HK-2 (cell line): Measurements from ENCODE around the gene TGFBR1.
"Not testable (repeated sequence)": the region's sequence is repeated elsewhere in the genome, so short reads cannot be mapped to it uniquely, and the experiment has no call there.

Source experiments
- DNase-seq: peaks from one replicate; pipeline ENCODE4 v3.0.0-alpha.2; 2018; ENCODE audit not compliant: unreplicated experiment

The TGFBR1 gene

GRCh38 chr9:99189186-99189585 is 84.3 kb downstream of the TGFBR1 start:
- no peak for DNase-seq

GRCh38 chr9:99189887-99190596 is 85.1 kb downstream of the TGFBR1 start:
- DNase-seq: no peak

- no peak for DNase-seq
Observed at GRCh38 chr9:99190597-99191283, 85.8 kb downstream of the TGFBR1 start.

- no peak for DNase-seq
Observed at GRCh38 chr9:99192786-99193465, 88.0 kb downstream of the TGFBR1 start.

- DNase-seq: no peak
Observed at GRCh38 chr9:99193466-99193821, 88.5 kb downstream of the TGFBR1 start.

- DNase-seq: not testable (repeated sequence)
Observed at GRCh38 chr9:99196484-99196883, 91.6 kb downstream of the TGFBR1 start.

- no peak for DNase-seq
Observed at GRCh38 chr9:99197124-99197630, 92.3 kb downstream of the TGFBR1 start.

GRCh38 chr9:99197987-99198386 is 93.1 kb downstream of the TGFBR1 start:
- DNase-seq: no peak

GRCh38 chr9:99199938-99200539 is 95.1 kb downstream of the TGFBR1 start:
- DNase-seq: no peak

- no peak for DNase-seq
Observed at GRCh38 chr9:99201603-99202002, 96.7 kb downstream of the TGFBR1 start.
